GM13977 (cell line): Measurements from ENCODE around the gene ST6GALNAC3.

Experiments used
- DNase-seq: peaks from one replicate; pipeline ENCODE4 v3.0.0; 2012; ENCODE audit warnings: low spot score
- CTCF ChIP-seq: IDR thresholded peaks from 2 replicates; pipeline ENCODE4 v1.5.1; 2012; ENCODE audit warnings: mild to moderate bottlenecking, control low read depth; ENCODE audit not compliant: insufficient read depth; ENCODE audit errors: extremely low read depth, missing control alignments
- in situ Hi-C: fragments of 300-500 bp; cut with MboI; formaldehyde crosslinking; loops from one replicate; pipeline ENCODE4 v1.12.0; 2022; ENCODE audit warnings: low sequenced_read_pairs, low pct_unique_long_range_greater_than_20kb, mixed read lengths, inconsistent platforms; ENCODE audit not compliant: unreplicated experiment

The ST6GALNAC3 gene

GRCh38 chr1:76101548-76101947, 27.0 kb downstream of the ST6GALNAC3 start:
- DNase-seq, result no peak
- in situ Hi-C loops, result no loop called here
- no peak for TF ChIP-seq CTCF

DNA sequence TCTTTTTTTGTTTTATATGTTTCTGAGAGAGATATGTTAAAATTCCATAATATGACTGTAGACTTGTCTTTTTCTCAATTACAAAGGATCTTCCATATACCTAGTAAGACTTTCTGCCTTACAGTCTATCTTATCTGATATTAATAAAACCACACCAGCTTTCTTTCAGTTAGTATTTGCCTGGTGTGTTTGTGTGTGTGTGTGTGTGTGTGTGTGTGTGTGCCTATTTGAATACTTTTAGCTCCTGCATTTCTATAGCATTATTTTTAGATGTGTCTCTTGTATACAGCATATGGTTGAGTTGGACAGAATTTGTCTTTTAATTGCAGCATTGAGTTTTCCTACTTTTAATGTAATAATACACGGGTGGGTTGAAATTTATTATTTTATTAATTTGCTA, 27.5 kb downstream of the ST6GALNAC3 start:
- in situ Hi-C loops, result no loop called here
- no peak for DNase-seq
- no peak for TF ChIP-seq CTCF

DNA sequence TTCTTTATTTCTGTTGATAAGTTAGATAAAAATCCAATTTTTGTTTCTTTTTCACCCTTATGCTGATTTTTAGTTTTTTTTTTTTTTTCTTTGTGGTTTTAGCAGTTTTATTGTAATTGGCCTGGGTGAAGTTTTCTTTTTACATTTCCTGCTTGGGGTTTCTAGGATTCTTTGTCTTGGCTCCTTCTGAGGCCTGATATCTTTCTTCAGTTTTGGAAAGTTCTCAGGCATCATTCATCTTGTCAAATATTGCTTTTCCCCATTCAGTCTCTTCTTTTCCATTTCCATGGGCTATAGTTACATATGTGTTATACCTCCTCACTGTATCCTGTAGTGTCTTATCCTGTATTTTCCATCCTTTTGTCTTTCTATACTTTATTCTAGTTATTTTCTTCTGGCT, 28.5 kb downstream of the ST6GALNAC3 start:
- DNase-seq, result no peak
- in situ Hi-C loops, result no loop called here
- TF ChIP-seq CTCF, result no peak

DNA sequence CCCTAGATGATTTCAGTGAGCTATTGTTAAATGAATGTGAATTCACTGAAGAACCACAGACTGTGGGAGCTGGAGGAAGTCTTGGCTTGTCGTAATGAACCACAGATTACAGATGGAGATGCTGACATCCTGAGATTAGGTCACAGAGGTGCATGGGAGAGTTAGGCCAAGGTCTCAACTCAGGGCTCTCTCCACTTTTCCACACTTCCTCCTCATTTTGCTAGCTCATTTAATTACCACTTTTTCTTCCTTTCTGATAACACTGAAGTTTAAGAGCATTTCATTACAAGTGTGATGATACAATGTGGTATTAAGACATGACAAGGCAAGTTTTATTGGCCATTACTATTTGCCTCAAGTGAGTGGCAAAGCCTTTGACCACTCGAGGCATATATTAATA, 30.8 kb downstream of the ST6GALNAC3 start:
- in situ Hi-C loops, result no loop called here
- no peak for TF ChIP-seq CTCF

GRCh38 chr1:76106251-76106650, 31.7 kb downstream of the ST6GALNAC3 start:
- no peak for DNase-seq
- TF ChIP-seq CTCF, result no peak
- in situ Hi-C loops, result no loop called here

More for the DNA sequence above, 30.8 kb downstream of the ST6GALNAC3 start:
- no peak for DNase-seq

- TF ChIP-seq CTCF, result no peak
- in situ Hi-C loops, result no loop called here
- DNase-seq, result no peak
These were observed 32.2 kb downstream of the ST6GALNAC3 start for GRCh38 chr1:76106719-76107235.

DNA sequence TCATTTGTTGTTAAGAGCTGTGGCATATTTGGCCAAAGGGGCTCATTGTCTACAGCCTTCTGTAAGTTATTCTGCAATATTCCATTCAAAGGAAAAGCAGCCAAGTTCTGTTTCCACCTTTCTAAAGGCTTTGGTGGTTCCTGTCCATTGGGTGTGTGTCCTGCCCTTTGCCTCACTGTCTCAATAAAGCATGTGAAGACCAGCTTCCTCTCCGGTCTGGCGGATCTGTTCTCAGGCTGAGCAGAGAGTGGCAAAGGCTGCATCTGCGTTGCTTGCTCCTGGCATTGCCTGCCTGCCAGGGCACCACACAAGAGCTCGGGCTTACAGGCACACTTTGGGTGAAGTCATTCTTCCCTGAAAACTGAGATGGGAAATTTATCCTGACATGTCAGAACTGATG, 34.9 kb downstream of the ST6GALNAC3 start:
- TF ChIP-seq CTCF, result no peak
- in situ Hi-C loops, result no loop called here
- DNase-seq, result no peak
